Stomach (tissue), 9 donors: ENCODE results near the gene ACKR3. TPM values are rescaled to one million over a fixed set of nuclear protein-coding genes. Genes with fewer than 3 reads are reported as not detected.

Experiments used
- DNase-seq, 2 donors: peaks; one replicate each; pipeline versions ENCODE4 v3.0.0 to v3.0.0-alpha.2; 2013 to 2019
- H3K27ac ChIP-seq, 5 donors: fragments of 200-600 bp in 4 of 5; sonication (generic) in 4 of 5; one replicate each; pipeline ENCODE4 v1.5.1; 2013 to 2019; ENCODE audit warnings: mild to moderate bottlenecking in 1 of 5, moderate library complexity in 1 of 5
- H3K27me3 ChIP-seq, 3 donors: fragments of 200-600 bp; sonication (generic); one replicate each; pipeline ENCODE4 v1.5.1; 2017 to 2019; ENCODE audit warnings: mixed run types in 1 of 3
- H3K36me3 ChIP-seq, 4 donors: fragments of 200-600 bp; sonication (generic); 1 replicate in 3 of 4; 2 replicates in 1 of 4; pipeline ENCODE4 v1.5.1; 2016 to 2019
- H3K4me1 ChIP-seq, 4 donors: fragments of 200-600 bp; sonication (generic); one replicate each; pipeline ENCODE4 v1.5.1; 2016 to 2019
- H3K4me3 ChIP-seq, 4 donors: fragments of 200-600 bp; sonication (generic) in 3 of 4; one replicate each; pipeline ENCODE4 v1.5.1; 2016 to 2019; ENCODE audit warnings: mild to moderate bottlenecking in 1 of 4
- H3K9me3 ChIP-seq, 4 donors: fragments of 200-600 bp; sonication (generic); one replicate each; pipeline ENCODE4 v1.5.1; 2016 to 2019
- EP300 ChIP-seq: sonication (generic); formaldehyde crosslinking; IDR thresholded peaks from one replicate; pipeline ENCODE4 v1.6.1; 2017; ENCODE audit warnings: antibody characterized with exemption
- POLR2A ChIP-seq, 4 donors: fragments of 450-650 bp; IDR thresholded peaks; one replicate each; pipeline ENCODE4 v1.6.1; 2016; ENCODE audit warnings: antibody characterized with exemption in 4 of 4, control low read depth in 2 of 4, mild to moderate bottlenecking in 1 of 4, moderate library complexity in 1 of 4
- POLR2AphosphoS5 ChIP-seq, 3 donors: sonication (generic); formaldehyde crosslinking; IDR thresholded peaks; one replicate each; pipeline ENCODE4 v1.6.1; 2016; ENCODE audit warnings: antibody characterized with exemption in 3 of 3
- WGBS, 5 donors: extraction: QIAGEN DNeasy Blood & Tissue Kit in 3 of 5; methylation state at CpG; one replicate each; pipeline versions ENCODE4 v1.1.5 to v1.1.7; 2013 to 2018; 5-methylcytosine and 5-hydroxymethylcytosine counted together
- intact Hi-C: fragments of 100-400 bp; cut with DNase I; formaldehyde crosslinking; loops from one replicate; pipeline ENCODE4 v1.15.1; 2023; ENCODE audit warnings: low total_unique reads
- polyA plus RNA-seq, 3 donors: library from polyadenylated mRNA; stranded (reverse); fragments of 200-250 nt; gene quantifications; one replicate each; pipeline ENCODE4 v1.2.3, GENCODE V29; 2013
- total RNA-seq, 5 donors: library from RNA; depleted of rRNA; stranded (reverse); fragments of >200 nt; gene quantifications; one replicate each; pipeline versions ENCODE4 v1.1.0 to v1.2.3, GENCODE V29; 2014 to 2016
- TF ChIP-seq, protein P1 (sequence below), 7 experiments: fragments of 450-650 bp in 4 of 7; fragments of 200-600 bp in 3 of 7; sonication (generic) in 3 of 7; IDR thresholded peaks; one replicate each; pipeline ENCODE4 v1.5.1; 2016 to 2019; ENCODE audit warnings: antibody characterized with exemption in 7 of 7, control low read depth in 2 of 7, mild to moderate bottlenecking in 1 of 7
- donor health status: healthy with polysubstance abuse.
- donor health status: Bipolar disorder and iron deficiency.
- donor health status: healthy.

Gene ACKR3
- total and polyA plus RNA-seq, 8 donors: 5.0 to 35.0 (median 10.4) TPM

DNA sequence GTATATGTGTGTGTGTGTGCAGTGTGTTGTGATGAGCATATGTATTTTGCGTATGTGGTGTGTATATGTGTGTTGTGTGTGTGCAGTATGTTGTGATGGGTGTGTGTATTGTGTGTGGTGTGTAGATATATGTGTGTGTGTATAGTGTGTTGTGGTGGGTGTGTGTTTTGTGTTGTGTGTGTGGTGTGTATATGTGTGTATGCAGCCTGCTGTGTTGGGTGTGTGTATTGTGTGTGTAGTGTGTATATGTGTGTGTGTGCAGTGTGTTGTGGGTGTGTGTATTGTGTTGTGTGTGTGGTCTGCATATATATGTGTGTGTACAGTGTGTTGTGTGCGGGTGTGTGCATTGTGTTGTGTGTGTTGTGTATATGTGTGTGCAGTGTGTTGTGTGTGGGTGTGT is 23.9 kb downstream of the ACKR3 start:
- WGBS, 5 donors: 81 to 100% (median 98%) methylated on average over 2 of the region's 2 CpGs
- Histone ChIP-seq H3K36me3 (no peaks in the 10 kb centered on the region), H3K9me3 (no peaks in the 10 kb centered on the region), H3K27me3 (no peaks in the 10 kb centered on the region), H3K4me1 (peaks cover 0 to 4% (median 0%) of the 10 kb centered on the region in 4 donors), H3K4me3 (no peak overlapping the region), H3K27ac (peak overlapping the region in 1 of 5 donors; percentile 20)
- TF ChIP-seq POLR2AphosphoS5 (IDR thresholded peaks at IDR 0.05) (no peak), EP300 (no peak), POLR2A (IDR thresholded peaks at IDR 0.05) (no peak)
- TF ChIP-seq, protein P1, sequence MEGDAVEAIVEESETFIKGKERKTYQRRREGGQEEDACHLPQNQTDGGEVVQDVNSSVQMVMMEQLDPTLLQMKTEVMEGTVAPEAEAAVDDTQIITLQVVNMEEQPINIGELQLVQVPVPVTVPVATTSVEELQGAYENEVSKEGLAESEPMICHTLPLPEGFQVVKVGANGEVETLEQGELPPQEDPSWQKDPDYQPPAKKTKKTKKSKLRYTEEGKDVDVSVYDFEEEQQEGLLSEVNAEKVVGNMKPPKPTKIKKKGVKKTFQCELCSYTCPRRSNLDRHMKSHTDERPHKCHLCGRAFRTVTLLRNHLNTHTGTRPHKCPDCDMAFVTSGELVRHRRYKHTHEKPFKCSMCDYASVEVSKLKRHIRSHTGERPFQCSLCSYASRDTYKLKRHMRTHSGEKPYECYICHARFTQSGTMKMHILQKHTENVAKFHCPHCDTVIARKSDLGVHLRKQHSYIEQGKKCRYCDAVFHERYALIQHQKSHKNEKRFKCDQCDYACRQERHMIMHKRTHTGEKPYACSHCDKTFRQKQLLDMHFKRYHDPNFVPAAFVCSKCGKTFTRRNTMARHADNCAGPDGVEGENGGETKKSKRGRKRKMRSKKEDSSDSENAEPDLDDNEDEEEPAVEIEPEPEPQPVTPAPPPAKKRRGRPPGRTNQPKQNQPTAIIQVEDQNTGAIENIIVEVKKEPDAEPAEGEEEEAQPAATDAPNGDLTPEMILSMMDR (IDR thresholded peaks at IDR 0.05): no peak
- DNase-seq: no peak
- intact Hi-C loops: no loop called here

DNA sequence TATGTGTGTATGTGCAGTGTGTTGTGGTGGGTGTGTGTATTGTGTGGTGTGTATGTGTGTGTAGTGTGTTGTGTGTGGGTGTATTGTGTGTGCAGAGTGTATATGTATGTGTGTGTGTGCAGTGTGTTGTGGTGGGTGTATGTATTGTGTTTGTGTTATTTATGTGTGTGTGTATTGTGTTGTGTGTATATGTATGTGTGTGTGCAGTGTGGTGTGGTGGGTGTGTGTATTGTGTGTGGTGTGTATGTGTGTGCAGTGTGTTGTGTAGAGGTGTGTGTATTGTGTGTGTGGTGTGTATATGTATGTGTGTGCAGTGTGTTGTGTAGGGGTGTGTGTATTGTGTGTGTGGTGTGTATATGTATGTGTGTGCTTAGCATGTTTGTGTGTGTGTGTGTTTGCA is 24.3 kb downstream of the ACKR3 start:
- Histone ChIP-seq H3K4me1 (peaks cover 0 to 4% (median 0%) of the 10 kb centered on the region in 4 donors), H3K27ac (no peak overlapping the region), H3K36me3 (no peaks in the 10 kb centered on the region), H3K4me3 (no peak overlapping the region), H3K27me3 (no peaks in the 10 kb centered on the region), H3K9me3 (no peaks in the 10 kb centered on the region)
- DNase-seq: no peak
- intact Hi-C loops: no loop called here
- TF ChIP-seq EP300: no peak
- TF ChIP-seq, protein P1 (IDR thresholded peaks at IDR 0.05): no peak

DNA sequence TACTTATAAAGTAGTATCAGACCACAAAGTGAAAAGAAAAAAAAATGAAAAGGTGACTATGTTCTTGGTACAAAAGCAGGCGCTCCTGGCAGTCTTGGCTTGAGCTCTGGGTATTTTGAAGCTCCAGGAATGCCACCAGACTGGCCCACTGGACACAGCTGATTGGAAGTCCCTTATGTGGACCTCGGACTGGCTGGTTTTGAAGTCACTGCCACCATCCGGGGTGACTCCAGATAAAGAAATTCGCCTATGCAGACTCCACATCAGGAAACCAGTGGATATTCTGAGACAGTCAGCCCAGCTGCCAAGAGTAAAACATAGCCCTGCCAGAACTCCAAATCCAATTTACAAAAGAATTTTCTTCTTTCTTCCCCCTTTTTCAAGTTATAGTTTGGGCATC is 28.0 kb downstream of the ACKR3 start:
- TF ChIP-seq EP300 (no peak), POLR2A (IDR thresholded peaks at IDR 0.05) (no peak), POLR2AphosphoS5 (IDR thresholded peaks at IDR 0.05) (no peak)
- TF ChIP-seq, protein P1 (IDR thresholded peaks at IDR 0.05): no peak
- H3K9me3 ChIP-seq: no peaks in the 10 kb centered on the region
- H3K36me3 ChIP-seq: no peaks in the 10 kb centered on the region
- 29 to 51% (median 50%) methylated on average over 4 of the region's 4 CpGs for WGBS, 5 donors
- no peaks in the 10 kb centered on the region for H3K27me3 ChIP-seq
- no peak overlapping the region for H3K27ac ChIP-seq
- peaks cover 0 to 3% (median 0%) of the 10 kb centered on the region in 4 donors for H3K4me1 ChIP-seq
- H3K4me3 ChIP-seq: no peak overlapping the region
- DNase-seq: peak in 1 of 2 donors; percentile 39
- intact Hi-C loops: no loop called here

DNA sequence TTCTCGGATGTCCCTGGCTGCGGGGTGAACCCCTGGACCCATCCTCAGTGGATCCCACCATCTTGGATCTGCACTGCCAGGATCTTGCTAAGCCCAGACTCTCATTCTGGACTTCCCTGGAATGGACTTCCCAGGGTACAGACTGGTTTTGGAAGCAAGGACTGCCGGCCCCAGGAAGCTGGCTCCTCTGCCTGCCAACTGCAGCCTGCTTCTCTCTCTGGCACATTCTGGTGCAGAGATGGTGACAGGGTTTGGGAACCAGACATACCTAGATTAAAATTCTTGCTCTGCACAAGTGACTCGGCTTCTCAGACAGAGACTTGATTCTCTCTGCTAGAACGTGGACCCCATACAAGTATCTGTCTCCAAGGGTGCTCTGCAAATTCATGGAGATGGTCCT is 29.4 kb downstream of the ACKR3 start:
- TF ChIP-seq EP300: no peak
- TF ChIP-seq, protein P1 (IDR thresholded peaks at IDR 0.05): no peak
- TF ChIP-seq POLR2A (IDR thresholded peaks at IDR 0.05): no peak
- no peak for TF ChIP-seq POLR2AphosphoS5 (IDR thresholded peaks at IDR 0.05)

More for the DNA sequence above, 29.4 kb downstream of the ACKR3 start:
- no peak overlapping the region for H3K4me3 ChIP-seq
- H3K9me3 ChIP-seq: no peaks in the 10 kb centered on the region
- no peak overlapping the region for H3K27ac ChIP-seq
- intact Hi-C loops: no loop called here
- H3K36me3 ChIP-seq: no peaks in the 10 kb centered on the region
- H3K4me1 ChIP-seq: no peaks in the 10 kb centered on the region
- 90 to 94% (median 92%) methylated on average over 4 to 5 of the region's 5 CpGs for WGBS, 5 donors
- no peaks in the 10 kb centered on the region for H3K27me3 ChIP-seq
- DNase-seq: no peak
